ENCODE results near the gene RERE. TPM values are rescaled to one million over a fixed set of nuclear protein-coding genes. Genes with fewer than 3 reads are reported as not detected.

Gene RERE
- total RNA-seq, 1 donor, result 27.0 TPM

- DNase-seq (ENCODE audit: low read depth), result no peak
- TF ChIP-seq CTCF (IDR thresholded peaks at IDR 0.05; ENCODE audit: insufficient read depth, low read length), result no peak
- H3K4me3 ChIP-seq (ENCODE audit: low read depth, low read length), result no peak overlapping the region
Observed at GRCh38 chr1:8529901-8530300, 287.5 kb downstream of the RERE start.

- DNase-seq (ENCODE audit: low read depth), result no peak
- H3K4me3 ChIP-seq (ENCODE audit: low read depth, low read length), result no peak overlapping the region
- TF ChIP-seq CTCF (IDR thresholded peaks at IDR 0.05; ENCODE audit: insufficient read depth, low read length), result no peak
Observed at GRCh38 chr1:8527941-8528340, 289.5 kb downstream of the RERE start.

- peak; percentile 94 for DNase-seq (ENCODE audit: low read depth)
- no peak for TF ChIP-seq CTCF (IDR thresholded peaks at IDR 0.05; ENCODE audit: insufficient read depth, low read length)
- H3K4me3 ChIP-seq (ENCODE audit: low read depth, low read length), result peak overlapping the region; percentile 76
Observed at GRCh38 chr1:8525558-8526275, 291.7 kb downstream of the RERE start.

GRCh38 chr1:8525216-8525557, 292.3 kb downstream of the RERE start:
- DNase-seq (ENCODE audit: low read depth), result peak; percentile 64
- H3K4me3 ChIP-seq (ENCODE audit: low read depth, low read length), result peak overlapping the region; percentile 76
- no peak for TF ChIP-seq CTCF (IDR thresholded peaks at IDR 0.05; ENCODE audit: insufficient read depth, low read length)

- TF ChIP-seq CTCF (IDR thresholded peaks at IDR 0.05; ENCODE audit: insufficient read depth, low read length), result no peak
- peak; percentile 25 for DNase-seq (ENCODE audit: low read depth)
- H3K4me3 ChIP-seq (ENCODE audit: low read depth, low read length), result peak overlapping the region; percentile 76
Observed at GRCh38 chr1:8524627-8525157, 292.7 kb downstream of the RERE start.

- TF ChIP-seq CTCF (IDR thresholded peaks at IDR 0.05; ENCODE audit: insufficient read depth, low read length), result no peak
- DNase-seq (ENCODE audit: low read depth), result no peak
- no peak overlapping the region for H3K4me3 ChIP-seq (ENCODE audit: low read depth, low read length)
Observed at GRCh38 chr1:8523666-8524206, 293.7 kb downstream of the RERE start.

All from fibroblast of the aortic adventitia (primary cell).